Activated CD4-positive, CD25-positive, alpha-beta regulatory T cell treated with anti-CD3 and anti-CD28 coated beads, Interleukin-2, amount 50 U/mL, for 72 hours (primary cell): ENCODE measurements around the gene AKAP13.
"Not testable (repeated sequence)": the region's sequence is repeated elsewhere in the genome, so short reads cannot be mapped to it uniquely, and the experiment has no call there.

ENCODE experiments used
- DNase-seq: peaks from one replicate; pipeline ENCODE4 v3.0.0; 2021

Gene AKAP13

GRCh38 chr15:85484923-85485322 is 104.5 kb downstream of the AKAP13 start:
- not testable (repeated sequence) for DNase-seq

- peak; percentile 46 for DNase-seq
Measured at GRCh38 chr15:85485956-85486567, 105.7 kb downstream of the AKAP13 start.

GRCh38 chr15:85487796-85488195 is 107.4 kb downstream of the AKAP13 start:
- not testable (repeated sequence) for DNase-seq

GRCh38 chr15:85488997-85489396 is 108.6 kb downstream of the AKAP13 start:
- no peak for DNase-seq

GRCh38 chr15:85489773-85490493 is 109.5 kb downstream of the AKAP13 start:
- no peak for DNase-seq

GRCh38 chr15:85490856-85491255 is 110.5 kb downstream of the AKAP13 start:
- DNase-seq: no peak

GRCh38 chr15:85491691-85492090 is 111.3 kb downstream of the AKAP13 start:
- no peak for DNase-seq

GRCh38 chr15:85492406-85492805 is 112.0 kb downstream of the AKAP13 start:
- no peak for DNase-seq

- no peak for DNase-seq
Measured at GRCh38 chr15:85493260-85493659, 112.9 kb downstream of the AKAP13 start.

GRCh38 chr15:85494048-85494777 is 113.8 kb downstream of the AKAP13 start:
- no peak for DNase-seq

- no peak for DNase-seq
Measured at GRCh38 chr15:85495096-85495495, 114.7 kb downstream of the AKAP13 start.

GRCh38 chr15:85495544-85495943 is 115.1 kb downstream of the AKAP13 start:
- no peak for DNase-seq

GRCh38 chr15:85496151-85496550 is 115.7 kb downstream of the AKAP13 start:
- no peak for DNase-seq

GRCh38 chr15:85496551-85497171 is 116.3 kb downstream of the AKAP13 start:
- DNase-seq: no peak

GRCh38 chr15:85497172-85497569 is 116.8 kb downstream of the AKAP13 start:
- DNase-seq: no peak

GRCh38 chr15:85498471-85498870 is 118.1 kb downstream of the AKAP13 start:
- no peak for DNase-seq

GRCh38 chr15:85499371-85499887 is 119.0 kb downstream of the AKAP13 start:
- DNase-seq: no peak

GRCh38 chr15:85500060-85500708 is 119.8 kb downstream of the AKAP13 start:
- no peak for DNase-seq

GRCh38 chr15:85500729-85501128 is 120.3 kb downstream of the AKAP13 start:
- no peak for DNase-seq

GRCh38 chr15:85501574-85501973 is 121.2 kb downstream of the AKAP13 start:
- DNase-seq: no peak

- DNase-seq: no peak
Measured at GRCh38 chr15:85503151-85503799, 122.9 kb downstream of the AKAP13 start.
